Stimulated activated CD8-positive, alpha-beta memory T cell treated with anti-CD3 and anti-CD28 coated beads, Interleukin-7, amount 100 ng/mL, for 48 hours (primary cell): ENCODE data around the gene CCT7.

Source experiments
- DNase-seq, 2 donors: peaks; one replicate each; pipeline ENCODE4 v3.0.0-alpha.2; 2020; ENCODE audit warnings: low read depth in 1 of 2; ENCODE audit errors: extremely low read depth in 1 of 2

The CCT7 gene

DNA sequence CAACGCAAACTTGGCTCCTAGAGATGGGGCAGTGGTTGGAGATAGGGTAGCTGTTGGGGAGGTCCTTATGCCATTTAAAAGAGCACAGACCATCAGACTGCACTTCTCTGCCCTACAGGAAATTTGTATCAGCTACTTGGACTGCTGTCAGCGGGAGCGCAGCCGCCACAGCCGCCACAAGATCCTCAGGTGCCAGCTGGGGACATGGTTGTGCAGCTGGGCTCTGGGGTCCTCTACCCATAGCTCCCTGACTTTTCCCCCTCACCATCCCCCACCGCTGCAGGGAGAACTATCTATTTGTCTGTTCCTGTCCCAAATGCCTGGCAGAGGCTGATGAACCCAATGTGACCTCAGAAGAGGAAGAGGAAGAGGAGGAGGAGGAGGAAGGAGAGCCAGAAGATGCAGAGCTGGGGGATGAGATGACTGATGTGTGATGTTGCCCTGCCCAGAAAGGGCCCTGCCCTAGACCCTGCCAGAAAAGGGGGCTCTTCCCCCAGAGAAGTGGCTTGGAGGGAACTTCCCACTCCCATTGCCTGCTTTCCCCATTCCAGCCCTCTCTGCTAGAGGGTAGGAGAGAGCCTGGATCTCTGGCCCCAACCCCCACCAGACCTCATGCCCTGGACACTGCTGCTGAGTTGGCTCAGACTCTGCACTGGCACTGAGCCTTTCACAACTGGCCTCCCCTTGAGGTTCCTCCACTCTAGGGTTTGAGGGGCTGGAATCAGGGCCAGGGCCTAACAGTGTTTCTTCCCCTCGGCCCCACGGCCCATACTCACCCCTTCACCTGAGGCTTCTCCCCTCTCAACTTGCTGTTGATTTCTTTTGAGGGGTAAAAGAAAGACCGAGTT is 8.4 kb upstream of the CCT7 start:
- DNase-seq = no peak

DNA sequence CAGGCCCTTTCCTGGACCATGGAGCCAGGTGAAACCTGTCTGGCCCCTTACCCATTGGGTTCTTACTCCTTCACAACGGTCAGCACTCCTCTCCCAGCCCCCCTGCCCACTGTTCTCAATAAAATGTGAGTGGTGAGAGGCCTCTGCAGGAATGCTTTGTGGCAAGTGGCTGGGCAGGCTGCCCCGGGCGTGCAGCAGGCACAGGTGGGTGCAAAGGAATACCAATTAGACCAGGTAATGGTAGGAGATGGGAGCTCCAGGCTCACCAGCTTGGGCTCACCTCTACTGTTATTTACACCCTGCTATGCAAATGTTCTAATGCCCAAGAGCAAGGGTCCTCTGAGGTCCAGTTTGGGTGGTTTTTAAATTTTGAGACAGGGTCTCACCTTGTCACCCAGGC is 7.0 kb upstream of the CCT7 start:
- DNase-seq = no peak

DNA sequence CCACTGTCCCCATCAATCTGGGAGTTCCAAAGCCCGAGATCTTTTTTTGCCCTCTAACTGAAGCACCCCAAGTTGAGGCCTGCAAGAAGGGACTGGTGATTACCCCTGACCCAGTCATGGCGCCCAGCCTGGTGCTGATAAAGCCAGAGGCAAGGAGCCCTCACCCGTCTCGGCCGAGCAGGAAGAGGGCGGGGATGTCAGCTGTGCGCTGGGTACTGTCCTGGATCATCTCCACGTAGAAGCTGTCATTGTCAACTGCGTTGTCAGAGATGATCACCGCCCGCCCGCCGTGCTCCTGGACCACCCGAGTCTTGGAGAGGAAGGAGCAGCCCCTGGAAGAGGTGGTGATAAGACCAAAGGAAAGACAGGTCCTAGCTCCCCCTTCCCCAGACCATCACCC is 5.5 kb upstream of the CCT7 start:
- no peak for DNase-seq

DNA sequence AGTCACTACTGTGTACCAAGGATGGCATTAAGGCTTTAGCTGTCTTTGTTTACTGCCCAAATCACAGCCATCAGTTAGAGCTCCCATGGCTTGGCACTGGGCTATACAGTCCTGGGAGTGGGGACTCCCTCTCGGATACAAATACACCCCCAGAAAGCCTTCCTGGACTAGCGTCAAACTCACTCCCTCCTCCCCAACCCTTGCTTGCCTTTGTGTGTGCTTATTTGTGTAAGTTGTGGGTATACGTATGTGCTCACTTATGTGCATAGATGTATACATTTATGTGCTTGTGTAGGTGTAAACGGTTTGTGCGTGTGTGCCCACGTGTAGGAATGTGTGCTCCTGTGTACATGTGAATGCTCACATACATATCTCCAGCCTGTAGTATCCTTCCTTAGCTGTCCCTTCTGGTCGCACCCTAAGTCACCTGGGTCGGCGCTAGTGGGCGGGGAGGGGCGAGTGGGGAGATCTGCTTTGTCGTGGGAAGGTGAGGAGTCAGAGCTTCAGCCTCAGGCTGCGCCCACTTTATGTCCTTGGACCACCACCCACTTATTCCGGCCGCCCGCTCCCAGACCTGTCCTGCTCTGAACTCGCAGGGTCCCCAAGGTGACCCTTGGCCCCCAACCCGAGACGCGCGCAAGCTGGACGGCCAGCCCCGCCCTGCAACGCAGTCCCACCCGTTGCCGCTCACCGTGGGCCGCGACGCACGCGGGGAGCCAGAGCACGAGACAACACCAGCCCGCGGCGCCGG is 1.5 kb upstream of the CCT7 start:
- peak in 1 of 2 donors; percentile 10 for DNase-seq

DNA sequence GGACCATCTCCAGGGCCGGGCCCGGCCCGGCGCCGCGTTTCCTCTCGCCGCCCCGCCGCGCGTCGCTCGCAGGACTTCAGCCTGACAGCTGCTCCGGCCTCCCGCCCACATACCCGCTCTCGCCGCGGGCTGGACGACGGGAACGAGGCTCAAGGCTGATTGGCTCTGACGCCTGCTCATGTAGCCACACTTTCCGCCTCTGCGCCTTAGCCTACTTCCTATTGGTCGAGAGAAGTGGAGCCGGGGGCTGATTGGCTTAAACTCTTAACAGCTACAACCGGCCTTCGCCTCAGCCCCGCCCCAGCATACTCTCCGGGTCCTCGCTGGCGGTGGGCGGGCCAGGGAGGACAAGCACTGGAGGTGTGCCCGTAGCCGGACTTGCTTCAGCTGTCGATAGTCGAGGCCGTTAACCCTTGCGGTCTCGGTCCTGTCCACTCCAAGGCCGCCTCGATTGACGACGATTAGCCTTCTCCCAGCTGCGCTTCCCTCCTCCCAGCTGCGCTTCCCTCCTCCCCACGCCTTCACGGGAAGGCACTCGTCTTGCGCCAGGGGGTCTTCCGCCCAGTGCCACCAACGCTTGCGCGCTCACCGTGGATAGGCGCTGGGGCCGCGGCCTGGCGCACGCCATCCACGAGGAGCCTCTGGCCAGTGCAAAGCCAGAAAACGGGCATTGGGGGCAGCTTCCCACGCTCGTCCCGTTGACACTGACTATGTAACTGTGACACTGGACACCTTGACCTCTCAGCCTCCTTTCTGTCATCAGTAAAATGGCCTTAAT is 765 bp upstream of the CCT7 start, which contains the start of gene PRADC1:
PRADC1 (minus strand) TSS at position 86 of the 778 bp plus-strand sequence; CDS start at position 7, 79 bp downstream.
- DNase-seq = peak; percentile 83 to 96

DNA sequence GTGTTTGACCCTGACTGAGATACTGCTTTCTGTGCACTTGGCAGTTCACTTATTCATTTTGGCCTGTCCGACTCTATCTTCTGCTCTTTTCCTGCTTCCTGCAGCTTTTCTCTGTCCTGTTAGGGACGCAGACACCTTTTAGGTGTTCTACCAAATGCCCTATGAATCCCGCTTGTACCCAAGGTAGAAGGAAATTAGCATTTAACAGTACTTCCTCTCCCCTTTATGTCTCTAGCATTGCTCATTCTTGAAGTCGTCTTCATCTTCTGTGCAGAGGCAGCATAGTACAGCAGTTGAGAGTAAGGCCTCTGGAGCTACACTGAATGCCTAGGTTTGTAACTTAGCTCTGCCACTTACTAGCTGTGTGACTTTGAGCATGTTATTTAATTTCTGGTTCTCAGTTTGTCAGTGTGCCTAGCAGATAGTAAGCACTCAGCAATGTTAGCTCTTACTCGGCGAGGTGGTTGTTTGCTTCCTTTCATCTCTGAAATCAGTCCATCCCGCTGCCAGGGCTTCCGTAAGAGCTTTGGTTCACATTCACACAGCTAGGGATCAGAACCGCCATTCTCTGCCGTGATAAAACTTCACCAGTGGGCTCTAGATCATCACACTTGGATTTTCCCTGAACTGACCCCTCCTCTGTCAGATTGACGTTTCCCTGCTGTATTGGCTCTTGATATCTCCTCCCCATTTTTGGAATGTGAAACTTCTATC is 1.4 kb downstream of the CCT7 start:
- no peak for DNase-seq

DNA sequence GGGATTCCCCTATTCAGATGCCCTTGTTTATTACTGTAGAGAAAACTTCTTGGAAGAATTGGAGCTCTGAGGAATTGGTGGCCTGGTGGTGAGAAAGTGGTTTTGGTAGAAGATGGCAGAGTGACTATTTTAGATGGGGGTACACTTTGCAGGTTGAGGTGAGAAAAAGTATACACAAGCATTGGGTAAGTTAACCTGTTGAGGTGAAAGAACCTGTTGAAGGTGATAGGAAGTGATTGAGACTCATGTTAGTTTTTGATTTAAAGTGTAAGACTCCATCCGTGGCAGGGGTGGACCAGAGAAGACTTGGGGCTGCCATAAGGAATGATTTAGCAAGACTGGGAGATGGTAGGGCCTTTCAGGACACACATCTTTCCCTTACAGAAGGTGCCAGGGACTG is 3.1 kb downstream of the CCT7 start:
- no peak for DNase-seq

DNA sequence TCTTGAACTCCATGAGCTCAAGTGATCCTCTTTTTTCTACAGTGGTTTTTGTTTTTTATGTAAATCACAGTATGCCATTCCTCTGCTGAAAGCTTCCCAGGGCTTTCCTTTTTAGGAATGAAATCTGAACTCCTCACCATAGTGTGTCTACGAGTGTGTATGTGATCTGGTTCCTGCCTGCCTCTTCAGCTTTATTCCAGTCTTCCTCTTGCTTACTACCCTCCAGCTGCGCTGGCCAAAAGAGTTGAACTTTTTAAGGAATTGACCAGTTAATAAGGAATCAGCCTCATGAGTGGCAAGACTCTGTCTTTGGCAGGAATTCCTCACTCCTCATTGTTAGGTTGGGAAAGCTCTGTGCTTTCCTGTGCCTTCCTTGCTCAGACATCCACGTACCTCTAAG is 4.0 kb downstream of the CCT7 start:
- no peak for DNase-seq

DNA sequence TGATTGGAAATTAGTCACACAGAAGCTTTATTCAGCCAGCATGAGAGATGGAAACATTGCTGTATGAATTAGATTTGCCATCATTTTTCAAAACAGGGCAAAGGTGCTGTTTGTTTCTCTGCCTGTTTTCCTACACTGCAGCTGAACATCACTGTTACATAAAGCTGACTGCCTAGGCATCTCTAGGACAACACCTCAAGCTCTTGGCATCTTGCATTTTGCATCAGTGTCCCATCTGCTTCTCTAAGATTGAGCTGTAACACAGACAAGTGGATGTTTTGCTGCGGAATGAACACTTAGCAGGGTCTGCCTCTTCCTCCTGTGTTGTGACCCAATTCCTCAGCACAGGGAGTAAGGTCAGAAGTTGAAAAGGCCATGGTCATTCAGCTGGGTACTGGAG is 4.9 kb downstream of the CCT7 start:
- DNase-seq = no peak

DNA sequence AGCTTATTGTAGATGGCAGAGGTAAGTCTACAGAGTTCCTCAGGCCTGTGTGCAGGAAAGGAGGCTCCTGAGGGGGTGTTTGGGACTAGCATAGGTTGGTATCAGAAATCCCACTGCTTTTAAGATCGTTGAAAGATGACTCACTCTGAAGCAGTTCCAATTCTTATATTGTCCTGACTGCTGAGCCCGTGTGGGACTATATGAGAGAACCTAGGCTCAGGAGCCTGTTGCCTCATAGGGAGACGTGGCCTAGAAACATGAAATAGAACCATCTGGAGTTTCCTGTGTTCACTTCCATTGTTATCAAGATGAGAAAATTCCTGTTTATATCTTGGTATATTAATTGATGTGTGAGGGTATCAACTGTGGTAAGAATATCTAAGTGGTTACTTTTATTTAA is 5.7 kb downstream of the CCT7 start:
- no peak for DNase-seq

DNA sequence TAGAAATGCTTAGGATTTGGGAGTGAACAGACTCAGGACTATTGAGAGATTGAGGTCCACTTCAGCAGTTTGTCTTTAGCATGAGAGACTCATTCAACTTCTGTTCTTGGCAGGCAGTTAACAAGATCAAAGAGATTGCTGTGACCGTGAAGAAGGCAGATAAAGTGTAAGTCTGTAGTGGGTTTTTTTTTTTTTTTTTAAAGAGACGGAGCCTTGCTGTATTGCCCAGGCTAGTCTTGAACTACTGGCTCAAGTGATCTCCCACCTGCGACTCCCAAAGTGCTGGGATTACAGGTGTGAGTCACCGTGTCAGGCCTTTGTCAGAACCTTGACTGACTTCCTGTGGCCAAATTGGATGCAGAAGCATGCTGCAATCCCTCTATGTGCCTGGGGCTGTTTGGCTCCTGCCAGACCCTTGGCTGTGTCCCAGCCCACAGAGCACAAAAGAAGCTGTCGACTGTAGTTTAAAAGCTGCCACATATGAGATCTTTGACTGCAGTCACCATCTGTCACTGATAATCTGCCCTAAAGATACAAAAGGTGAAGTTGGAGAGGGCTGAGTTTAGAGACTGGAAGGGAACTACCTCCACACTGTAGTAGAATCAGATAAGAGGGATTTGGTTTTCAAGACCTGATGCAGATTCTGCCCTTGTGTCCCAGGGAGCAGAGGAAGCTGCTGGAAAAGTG is 9.9 kb downstream of the CCT7 start:
- DNase-seq = no peak

DNA sequence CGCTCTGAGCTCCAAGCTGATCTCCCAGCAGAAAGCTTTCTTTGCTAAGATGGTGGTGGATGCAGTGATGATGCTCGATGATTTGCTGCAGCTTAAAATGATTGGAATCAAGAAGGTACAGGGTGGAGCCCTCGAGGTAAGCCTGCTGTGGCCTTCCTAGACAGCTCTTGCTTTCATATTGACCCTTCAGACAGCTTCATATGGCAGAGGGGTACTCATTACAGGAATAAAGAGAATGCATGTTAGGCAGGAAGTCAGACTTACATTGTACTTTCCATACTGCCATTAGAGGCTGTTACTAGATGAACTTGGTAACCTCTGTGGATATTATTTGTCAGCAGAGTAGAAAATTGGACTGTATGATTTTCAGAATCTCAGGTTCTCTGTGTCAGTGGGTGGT is 10.5 kb downstream of the CCT7 start:
- no peak for DNase-seq

DNA sequence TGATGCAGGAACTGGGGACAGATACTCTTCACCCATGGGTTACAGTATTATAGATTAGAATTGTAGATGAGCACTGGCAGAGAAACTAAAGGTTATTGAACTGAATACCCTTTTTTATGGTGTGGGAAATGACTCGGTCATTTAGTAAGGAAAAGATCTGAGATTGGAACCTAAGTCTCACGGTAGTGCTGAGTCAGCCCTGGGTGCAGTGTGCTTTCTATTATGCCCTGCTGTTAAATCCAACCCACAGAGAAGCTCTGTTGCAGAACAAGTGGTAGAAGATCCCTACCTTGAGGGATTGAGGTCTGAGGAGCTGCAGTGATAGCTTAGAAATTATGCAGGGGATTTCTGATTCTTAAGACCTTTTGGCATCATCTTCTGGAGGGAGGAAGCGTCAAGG is 12.7 kb downstream of the CCT7 start:
- DNase-seq = no peak

DNA sequence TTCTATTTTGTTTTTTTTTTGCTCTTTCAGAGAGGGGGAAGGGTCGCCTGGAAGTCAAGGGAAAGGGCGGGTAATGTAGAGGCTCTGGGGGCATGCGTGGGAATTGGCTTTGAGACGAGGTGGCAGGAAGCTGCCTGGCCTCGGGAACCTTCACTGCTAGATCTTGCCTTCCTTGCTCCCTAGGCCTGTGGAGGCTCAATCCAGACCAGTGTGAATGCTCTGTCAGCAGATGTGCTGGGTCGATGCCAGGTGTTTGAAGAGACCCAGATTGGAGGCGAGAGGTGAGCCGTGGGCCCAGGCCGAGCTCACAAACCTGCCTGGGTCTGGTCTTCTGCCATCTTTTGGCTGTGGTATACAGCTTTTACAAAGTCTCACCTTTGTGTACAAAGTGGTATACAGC is 15.5 kb downstream of the CCT7 start:
- DNase-seq = no peak

DNA sequence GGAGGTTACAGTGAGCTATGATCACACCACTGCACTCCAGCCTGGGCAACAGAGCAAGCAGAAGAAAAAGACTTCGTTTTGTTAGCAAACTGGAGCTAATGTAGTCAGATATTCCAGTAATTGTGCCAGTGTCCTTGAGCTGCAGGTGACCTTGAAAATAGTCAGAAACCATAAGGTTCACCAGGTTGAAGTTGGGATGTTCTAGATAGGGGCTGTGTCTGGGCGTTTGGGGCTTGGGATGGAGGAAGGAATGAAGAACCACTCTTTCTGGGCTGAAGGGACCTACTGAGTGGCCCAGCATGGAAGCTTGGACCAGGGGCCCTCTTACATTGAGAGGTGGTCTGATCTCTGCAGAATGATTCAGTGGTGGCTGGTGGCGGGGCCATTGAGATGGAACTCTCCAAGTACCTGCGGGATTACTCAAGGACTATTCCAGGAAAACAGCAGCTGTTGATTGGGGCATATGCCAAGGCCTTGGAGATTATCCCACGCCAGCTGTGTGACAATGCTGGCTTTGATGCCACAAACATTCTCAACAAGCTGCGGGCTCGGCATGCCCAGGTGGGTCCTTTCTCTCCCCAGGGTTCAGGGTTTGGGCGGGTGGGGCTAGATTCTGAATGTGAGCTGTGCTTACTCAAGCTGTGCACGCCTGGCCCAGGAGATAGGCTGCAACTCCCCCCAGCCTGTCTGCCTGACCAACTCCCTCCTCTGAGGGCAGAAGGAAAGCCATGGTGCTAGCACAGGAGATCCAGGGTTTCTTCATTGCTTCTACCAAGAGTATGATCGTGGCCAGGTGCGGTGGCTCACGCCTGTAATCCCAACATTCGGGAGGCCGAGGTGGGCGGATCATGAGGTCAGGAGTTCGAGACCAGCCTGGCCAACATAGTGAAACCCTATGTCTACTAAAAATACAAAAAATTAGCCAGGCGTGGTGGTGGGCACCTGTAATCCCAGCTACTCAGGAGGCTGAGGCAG is 17.1 kb downstream of the CCT7 start:
- no peak for DNase-seq

DNA sequence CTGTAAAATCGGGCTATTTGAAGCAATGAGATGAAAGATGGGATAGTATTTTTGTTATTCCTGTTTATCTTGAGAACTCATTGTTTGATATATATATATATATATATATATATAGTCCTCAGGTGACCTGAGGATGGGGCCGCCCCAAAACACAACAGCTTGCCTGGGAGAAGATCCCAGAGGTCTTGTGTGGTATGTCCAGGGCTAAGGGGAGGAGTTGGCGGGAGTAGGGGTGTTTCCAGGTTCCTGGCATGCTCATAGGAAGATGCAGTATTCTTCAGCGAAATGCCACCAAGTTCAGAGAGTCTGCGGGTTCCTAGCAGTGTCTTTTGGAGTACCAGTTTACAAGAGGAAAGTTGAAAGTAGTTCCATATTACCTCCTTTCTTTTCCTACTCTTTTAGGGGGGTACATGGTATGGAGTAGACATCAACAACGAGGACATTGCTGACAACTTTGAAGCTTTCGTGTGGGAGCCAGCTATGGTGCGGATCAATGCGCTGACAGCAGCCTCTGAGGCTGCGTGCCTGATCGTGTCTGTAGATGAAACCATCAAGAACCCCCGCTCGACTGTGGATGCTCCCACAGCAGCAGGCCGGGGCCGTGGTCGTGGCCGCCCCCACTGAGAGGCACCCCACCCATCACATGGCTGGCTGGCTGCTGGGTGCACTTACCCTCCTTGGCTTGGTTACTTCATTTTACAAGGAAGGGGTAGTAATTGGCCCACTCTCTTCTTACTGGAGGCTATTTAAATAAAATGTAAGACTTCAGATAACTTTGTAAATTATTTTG is 18.3 kb downstream of the CCT7 start:
- DNase-seq = no peak

DNA sequence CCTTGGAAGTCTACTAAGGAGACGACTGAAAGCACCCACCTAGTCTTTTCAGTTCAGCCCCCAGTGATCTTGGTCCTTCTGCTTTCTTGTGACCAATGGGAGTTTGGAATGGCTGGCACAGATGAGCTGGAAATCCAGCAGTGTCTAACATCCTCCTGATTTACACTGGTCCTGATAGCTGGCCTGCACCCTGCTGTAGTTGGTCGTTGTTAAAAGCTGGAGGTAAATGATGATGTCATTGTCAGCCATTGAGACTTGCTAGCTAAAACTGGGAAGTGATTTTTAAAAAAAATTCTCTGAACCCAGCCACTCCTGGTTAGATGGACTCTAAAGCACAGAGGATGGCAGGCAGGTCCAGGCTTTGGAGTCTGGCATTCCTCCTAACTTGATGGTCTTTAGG is 19.3 kb downstream of the CCT7 start:
- no peak for DNase-seq

DNA sequence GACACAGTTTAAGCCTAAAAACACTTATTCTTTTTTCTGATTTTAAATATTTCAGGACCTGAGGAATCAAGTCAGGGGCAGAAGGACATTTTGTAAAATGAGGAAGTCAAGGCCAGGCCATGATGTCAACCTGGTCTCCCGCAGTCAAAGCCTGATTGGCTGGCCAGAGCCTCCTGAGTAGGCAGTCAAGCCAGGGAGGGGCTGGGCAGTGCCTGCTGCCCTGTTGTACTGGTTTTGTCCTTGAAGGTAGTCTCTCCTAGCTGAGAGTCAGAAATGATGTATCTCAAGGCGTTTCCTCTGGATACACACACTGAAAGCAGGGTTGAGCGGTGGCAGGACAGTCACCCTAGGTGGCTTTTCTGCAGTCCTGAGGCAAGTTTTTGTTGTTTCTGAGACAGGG is 19.8 kb downstream of the CCT7 start:
- no peak for DNase-seq
